Smooth muscle cell (in vitro differentiated cells): ENCODE data around the gene ANKRD17. TPM values are rescaled to one million over a fixed set of nuclear protein-coding genes. Genes with fewer than 3 reads are reported as not detected.

Source experiments
- DNase-seq: peaks from one replicate; lab custom pipeline; 2025; ENCODE audit not compliant: unreplicated experiment; lab: John Stamatoyannopoulos, UW
- H2AFZ ChIP-seq: fragments of 200-600 bp; sonication (generic); 2 replicates; pipeline ENCODE4 v1.6.0; 2016; ENCODE audit warnings: antibody characterized with exemption, low read depth, mild to moderate bottlenecking
- H3F3A ChIP-seq: fragments of 200-600 bp; sonication (generic); 2 replicates; pipeline ENCODE4 v1.6.0; 2017; ENCODE audit warnings: antibody characterized with exemption, low read depth
- H3K27ac ChIP-seq: fragments of 200-600 bp; sonication (generic); 2 replicates; pipeline ENCODE4 v1.5.1; 2016; ENCODE audit warnings: low read depth, mild to moderate bottlenecking
- H3K27me3 ChIP-seq: fragments of 200-600 bp; sonication (generic); 2 replicates; pipeline ENCODE4 v1.6.1; 2016; ENCODE audit warnings: low read depth, mild to moderate bottlenecking
- H3K36me3 ChIP-seq: fragments of 200-600 bp; sonication (generic); 2 replicates; pipeline ENCODE4 v1.5.1; 2016; ENCODE audit warnings: low read depth
- H3K4me1 ChIP-seq: fragments of 200-600 bp; sonication (generic); 2 replicates; pipeline ENCODE4 v1.5.1; 2016; ENCODE audit warnings: low read depth
- H3K4me2 ChIP-seq: fragments of 200-600 bp; sonication (generic); 2 replicates; pipeline ENCODE4 v1.6.0; 2016; ENCODE audit warnings: mild to moderate bottlenecking
- H3K4me3 ChIP-seq: fragments of 200-600 bp; sonication (generic); 2 replicates; pipeline ENCODE4 v1.5.1; 2016; ENCODE audit warnings: mild to moderate bottlenecking
- H3K79me2 ChIP-seq: fragments of 200-600 bp; sonication (generic); 2 replicates; pipeline ENCODE4 v1.6.0; 2016; ENCODE audit warnings: low read depth, mild to moderate bottlenecking
- H3K9ac ChIP-seq: fragments of 200-600 bp; sonication (generic); 2 replicates; pipeline ENCODE4 v1.6.0; 2016; ENCODE audit warnings: low read depth
- H3K9me3 ChIP-seq: fragments of 200-600 bp; sonication (generic); replicated peaks from 2 replicates; pipeline ENCODE4 v1.5.1; 2016; ENCODE audit warnings: low read depth
- H4K20me1 ChIP-seq: fragments of 200-600 bp; sonication (generic); 2 replicates; pipeline ENCODE4 v1.6.0; 2016; ENCODE audit warnings: low read depth
- CTCF ChIP-seq: fragments of 200-600 bp; sonication (generic); IDR thresholded peaks from 2 replicates; pipeline ENCODE4 v1.5.1; 2017; ENCODE audit warnings: borderline replicate concordance, mild to moderate bottlenecking, antibody characterized with exemption; ENCODE audit not compliant: insufficient read depth, poor library complexity, severe bottlenecking
- WGBS: methylation state at CpG from one replicate; pipeline ENCODE4 v1.1.7; 2016; ENCODE audit warnings: low lambda C conversion rate; 5-methylcytosine and 5-hydroxymethylcytosine counted together
- polyA plus RNA-seq: library from polyadenylated mRNA; unstranded; fragments of >200 nt; fragmentation: Nextera tagmentation; extraction: Ambion mirVana; gene quantifications from 2 replicates; pipeline ENCODE4 v1.2.1, GENCODE V29; 2016
- total RNA-seq: library from RNA; depleted of rRNA; stranded (reverse); fragments of >200 nt; gene quantifications from 2 replicates; pipeline ENCODE4 v1.2.3, GENCODE V29; 2014

The ANKRD17 gene
- total and polyA plus RNA-seq, 2 experiments from 2014 or later = 29.7 to 58.0 TPM

GRCh38 chr4:73178389-73178788 is 80.2 kb downstream of the ANKRD17 start:
- Histone ChIP-seq H3K4me1 (no peaks in the 10 kb centered on the region), H2AFZ (no peak overlapping the region), H3K36me3 (peaks cover 26% of the 10 kb centered on the region), H3K27me3 (no peaks in the 10 kb centered on the region), H3K27ac (no peak overlapping the region), H3F3A (no peaks in the 10 kb centered on the region), H3K79me2 (peaks cover 94% of the 10 kb centered on the region), H3K4me2 (no peak overlapping the region), H3K9me3 (peaks cover 9% of the 10 kb centered on the region), H3K4me3 (no peak overlapping the region), H3K9ac (no peak overlapping the region), H4K20me1 (peaks cover 91% of the 10 kb centered on the region)
- no peak for TF ChIP-seq CTCF
- WGBS = 93% methylated on average over 5 of the region's 5 CpGs
- DNase-seq = no peak

GRCh38 chr4:73172161-73172560 is 86.4 kb downstream of the ANKRD17 start:
- Histone ChIP-seq H3K9ac (no peak overlapping the region), H3K27ac (no peak overlapping the region), H3K27me3 (no peaks in the 10 kb centered on the region), H2AFZ (no peak overlapping the region), H3K4me3 (no peak overlapping the region), H4K20me1 (peaks cover 59% of the 10 kb centered on the region), H3K9me3 (peaks cover 9% of the 10 kb centered on the region), H3K36me3 (peaks cover 34% of the 10 kb centered on the region), H3K4me1 (no peaks in the 10 kb centered on the region), H3K79me2 (peaks cover 81% of the 10 kb centered on the region), H3F3A (no peaks in the 10 kb centered on the region), H3K4me2 (no peak overlapping the region)
- TF ChIP-seq CTCF = no peak
- 94% methylated on average over 2 of the region's 2 CpGs for WGBS
- no peak for DNase-seq

GRCh38 chr4:73170518-73171198 is 87.9 kb downstream of the ANKRD17 start:
- H3K79me2 ChIP-seq = peaks cover 81% of the 10 kb centered on the region
- H3K4me3 ChIP-seq = no peak overlapping the region
- no peaks in the 10 kb centered on the region for H3K4me1 ChIP-seq
- peaks cover 46% of the 10 kb centered on the region for H4K20me1 ChIP-seq
- DNase-seq = no peak
- H3K9me3 ChIP-seq = peaks cover 18% of the 10 kb centered on the region
- no peak for TF ChIP-seq CTCF
- no peak overlapping the region for H3K9ac ChIP-seq
- H3K27me3 ChIP-seq = no peaks in the 10 kb centered on the region
- no peaks in the 10 kb centered on the region for H3F3A ChIP-seq
- H3K27ac ChIP-seq = no peak overlapping the region
- peaks cover 34% of the 10 kb centered on the region for H3K36me3 ChIP-seq
- H3K4me2 ChIP-seq = no peak overlapping the region
- H2AFZ ChIP-seq = no peak overlapping the region
- WGBS = 93% methylated on average over 7 of the region's 7 CpGs

GRCh38 chr4:73166212-73166611 is 92.4 kb downstream of the ANKRD17 start:
- H3F3A ChIP-seq = no peaks in the 10 kb centered on the region
- H3K4me1 ChIP-seq = no peaks in the 10 kb centered on the region
- TF ChIP-seq CTCF = no peak
- H3K27me3 ChIP-seq = no peaks in the 10 kb centered on the region
- no peak for DNase-seq
- no peak overlapping the region for H3K9ac ChIP-seq
- peaks cover 9% of the 10 kb centered on the region for H3K9me3 ChIP-seq
- H3K4me2 ChIP-seq = no peak overlapping the region
- H2AFZ ChIP-seq = no peak overlapping the region
- peaks cover 30% of the 10 kb centered on the region for H3K36me3 ChIP-seq
- no peak overlapping the region for H3K27ac ChIP-seq
- peaks cover 62% of the 10 kb centered on the region for H3K79me2 ChIP-seq
- H4K20me1 ChIP-seq = peaks cover 47% of the 10 kb centered on the region
- H3K4me3 ChIP-seq = no peak overlapping the region
